ENCODE results near the gene NSF.
A peak's percentile ranks its signal among the peaks of the same experiment; 100 is the strongest.
"Not testable (repeated sequence)": the region's sequence is repeated elsewhere in the genome, so short reads cannot be mapped to it uniquely, and the experiment has no call there.

Gene NSF

DNA sequence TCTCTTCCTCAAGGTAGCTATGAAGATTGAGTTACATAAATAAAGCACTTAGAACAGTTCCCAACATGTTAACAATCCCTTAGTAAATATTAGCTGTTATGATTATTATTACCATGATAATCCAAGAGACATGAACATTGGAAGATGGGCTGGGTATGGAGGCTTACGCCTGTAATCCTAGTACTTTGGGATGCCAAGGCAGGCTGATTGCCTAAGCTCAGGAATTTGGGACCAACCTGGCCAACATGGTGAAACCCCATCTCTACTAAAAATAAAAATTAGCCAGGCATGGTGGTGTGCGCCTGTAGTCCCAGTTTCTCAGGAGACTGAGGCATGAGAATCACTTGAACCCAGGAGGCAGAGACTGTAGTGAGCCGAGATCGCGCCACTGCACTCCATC is 34.3 kb downstream of the NSF start:
- not testable (repeated sequence) for H3K4me3 ChIP-seq (ENCODE audit: low read depth, low read length); DNase-seq (ENCODE audit: low read depth)

- not testable (repeated sequence) for H3K4me3 ChIP-seq (ENCODE audit: low read depth, low read length); DNase-seq (ENCODE audit: low read depth)
Observed at GRCh38 chr17:46627452-46627851, 37.0 kb downstream of the NSF start.

GRCh38 chr17:46628753-46629436 is 38.4 kb downstream of the NSF start:
- not testable (repeated sequence) for DNase-seq (ENCODE audit: low read depth); H3K4me3 ChIP-seq (ENCODE audit: low read depth, low read length)

DNA sequence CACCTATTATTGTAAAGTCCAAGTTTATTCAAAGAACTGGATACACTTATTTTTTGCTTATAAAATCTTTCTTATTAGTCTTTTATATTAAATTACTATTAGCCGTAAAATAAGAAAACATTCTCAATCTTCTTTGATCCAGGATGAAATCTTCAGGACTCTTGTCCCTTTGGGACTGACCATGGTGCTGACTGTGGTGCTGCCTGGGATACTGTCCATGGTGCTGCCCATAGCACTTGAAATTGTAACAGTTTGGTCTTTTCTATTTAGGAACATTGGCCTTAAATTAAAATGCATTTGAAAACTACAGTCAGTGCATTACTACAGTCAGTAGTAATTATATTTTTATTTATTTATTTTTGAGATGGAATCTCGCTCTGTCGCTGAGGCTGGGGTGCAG is 41.7 kb downstream of the NSF start:
- not testable (repeated sequence) for DNase-seq (ENCODE audit: low read depth); H3K4me3 ChIP-seq (ENCODE audit: low read depth, low read length)

DNA sequence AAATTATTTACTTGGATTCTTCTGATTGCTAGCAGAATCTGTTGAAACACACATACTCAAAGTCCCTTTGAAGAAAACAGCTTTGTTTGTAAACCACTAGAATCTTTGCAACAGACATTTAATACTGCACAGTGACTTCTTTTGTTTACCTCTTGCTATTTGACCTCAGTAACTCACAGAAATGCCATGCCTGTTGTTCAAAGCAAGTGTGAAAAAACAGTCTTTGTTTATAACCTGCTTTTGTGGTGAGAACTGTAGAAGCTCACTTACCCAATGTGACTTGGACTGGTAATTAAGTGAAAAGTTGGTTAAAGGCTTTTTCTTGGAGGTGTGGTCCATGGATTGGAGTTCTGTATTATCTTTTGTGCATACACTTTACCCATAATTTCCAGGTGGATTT is 44.4 kb downstream of the NSF start:
- DNase-seq (ENCODE audit: low read depth); H3K4me3 ChIP-seq (ENCODE audit: low read depth, low read length): not testable (repeated sequence)

DNA sequence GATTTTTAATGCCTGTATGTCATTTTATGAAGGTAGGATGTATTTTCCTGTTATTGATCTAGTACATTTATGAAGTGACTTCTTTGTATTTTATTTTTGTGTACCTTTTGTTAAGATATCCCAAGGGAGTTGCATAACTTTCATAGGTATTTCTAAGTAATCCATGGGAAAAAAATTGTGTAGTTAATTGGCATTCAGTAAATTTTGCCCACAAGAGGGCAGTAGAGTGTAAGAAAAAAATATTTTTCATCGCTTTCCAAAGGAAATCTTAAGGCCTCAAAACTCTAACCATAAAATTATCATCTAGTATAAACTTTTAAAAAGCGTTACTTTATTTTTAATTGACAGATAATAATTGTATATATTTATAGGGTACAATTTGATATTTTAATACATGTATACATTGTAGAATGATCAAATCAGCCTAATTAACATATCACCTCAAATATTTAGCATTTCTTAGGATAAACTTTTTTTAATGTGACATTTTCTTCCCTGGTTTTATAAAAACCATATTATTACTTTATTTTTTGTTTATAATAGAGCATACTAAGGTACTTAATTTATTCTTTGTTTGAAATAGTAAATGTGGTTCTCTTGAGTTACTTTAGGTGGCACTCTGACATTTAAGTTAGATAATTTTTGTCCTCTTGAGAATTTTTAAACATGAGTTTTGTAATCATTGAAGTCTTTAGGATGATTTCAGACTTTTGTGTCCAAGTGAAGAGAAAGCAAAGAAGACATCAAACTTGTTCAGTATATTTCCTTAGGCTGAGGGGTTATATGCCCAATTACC is 51.6 kb downstream of the NSF start:
- H3K4me3 ChIP-seq (ENCODE audit: low read depth, low read length); DNase-seq (ENCODE audit: low read depth): not testable (repeated sequence)
- TF ChIP-seq CTCF (IDR thresholded peaks at IDR 0.05; ENCODE audit: control insufficient read depth, extremely low read depth, insufficient read depth): 0 out of 2 replicates have a peak, but pooled peaks have one; percentile 6

- H3K4me3 ChIP-seq (ENCODE audit: low read depth, low read length); DNase-seq (ENCODE audit: low read depth): not testable (repeated sequence)
Observed at GRCh38 chr17:46647251-46647650, 56.8 kb downstream of the NSF start.

- DNase-seq (ENCODE audit: low read depth); H3K4me3 ChIP-seq (ENCODE audit: low read depth, low read length): not testable (repeated sequence)
Observed at GRCh38 chr17:46647688-46648278, 57.3 kb downstream of the NSF start.

DNA sequence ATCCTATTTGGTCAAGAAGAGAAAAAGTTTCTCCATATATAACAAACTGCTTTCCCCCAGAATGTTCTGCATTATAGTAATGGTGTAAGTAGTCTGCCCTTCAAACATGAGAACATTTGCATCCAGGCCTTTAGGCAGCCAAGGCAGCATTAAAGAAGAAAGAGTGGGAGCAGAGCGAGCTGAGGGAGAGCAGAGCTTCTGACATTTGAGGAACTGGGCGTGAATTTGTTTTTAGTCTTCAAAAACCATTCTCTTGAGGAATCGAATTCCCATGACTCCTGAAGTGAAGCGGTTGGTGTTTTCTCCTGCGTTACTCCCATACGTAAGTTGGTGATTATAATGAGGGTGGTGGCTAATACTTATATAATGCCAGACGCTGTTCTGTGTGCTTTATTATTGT is 58.8 kb downstream of the NSF start:
- DNase-seq (ENCODE audit: low read depth); H3K4me3 ChIP-seq (ENCODE audit: low read depth, low read length): not testable (repeated sequence)

GRCh38 chr17:46652024-46652643 is 61.7 kb downstream of the NSF start:
- not testable (repeated sequence) for H3K4me3 ChIP-seq (ENCODE audit: low read depth, low read length); DNase-seq (ENCODE audit: low read depth)

- DNase-seq (ENCODE audit: low read depth); H3K4me3 ChIP-seq (ENCODE audit: low read depth, low read length): not testable (repeated sequence)
Observed at GRCh38 chr17:46658235-46658634, 67.8 kb downstream of the NSF start.

DNA sequence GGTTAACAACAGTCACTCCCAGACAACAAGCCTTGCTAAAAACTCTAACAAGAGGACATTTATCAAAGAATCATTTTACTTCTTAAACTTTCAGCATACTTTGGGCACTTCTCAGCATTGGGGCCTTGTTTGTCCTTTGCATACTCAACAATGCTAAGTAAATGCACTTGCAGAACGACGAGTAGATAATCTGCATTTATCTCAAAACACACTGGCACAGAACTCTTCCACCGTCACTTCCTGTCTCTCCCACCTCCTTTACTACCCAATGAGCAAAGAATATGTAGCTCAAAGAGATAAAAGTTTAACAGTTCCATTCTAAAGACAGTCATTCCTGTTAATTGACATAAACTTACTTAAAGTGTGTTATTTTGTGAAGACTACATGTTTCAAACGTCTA is 69.2 kb downstream of the NSF start:
- DNase-seq (ENCODE audit: low read depth); H3K4me3 ChIP-seq (ENCODE audit: low read depth, low read length): not testable (repeated sequence)

GRCh38 chr17:46663123-46663522 is 72.7 kb downstream of the NSF start:
- not testable (repeated sequence) for H3K4me3 ChIP-seq (ENCODE audit: low read depth, low read length); DNase-seq (ENCODE audit: low read depth)

- not testable (repeated sequence) for H3K4me3 ChIP-seq (ENCODE audit: low read depth, low read length); DNase-seq (ENCODE audit: low read depth)
Observed at GRCh38 chr17:46663552-46663951, 73.1 kb downstream of the NSF start.

DNA sequence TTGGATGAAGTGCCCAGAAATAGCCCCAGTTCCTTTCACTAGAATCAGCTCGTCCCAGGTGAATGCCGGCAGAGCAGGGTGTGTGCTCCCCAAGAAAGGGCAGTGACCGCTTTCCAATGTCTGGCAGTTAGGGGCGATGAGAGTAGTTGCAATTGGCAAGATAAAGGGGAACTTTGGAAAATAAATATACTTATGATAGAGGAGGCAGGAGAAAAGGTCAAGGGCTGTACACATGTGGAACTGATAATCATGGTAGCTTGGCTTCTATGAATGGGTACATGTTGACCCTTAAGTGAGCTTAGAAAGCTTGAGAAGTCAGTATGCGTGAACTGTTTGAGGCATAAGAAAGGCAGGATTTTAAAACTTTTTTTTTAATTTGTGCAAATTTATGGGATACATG is 75.5 kb downstream of the NSF start:
- not testable (repeated sequence) for H3K4me3 ChIP-seq (ENCODE audit: low read depth, low read length); DNase-seq (ENCODE audit: low read depth)

- not testable (repeated sequence) for H3K4me3 ChIP-seq (ENCODE audit: low read depth, low read length); DNase-seq (ENCODE audit: low read depth)
Observed at GRCh38 chr17:46670789-46671188, 80.3 kb downstream of the NSF start.

DNA sequence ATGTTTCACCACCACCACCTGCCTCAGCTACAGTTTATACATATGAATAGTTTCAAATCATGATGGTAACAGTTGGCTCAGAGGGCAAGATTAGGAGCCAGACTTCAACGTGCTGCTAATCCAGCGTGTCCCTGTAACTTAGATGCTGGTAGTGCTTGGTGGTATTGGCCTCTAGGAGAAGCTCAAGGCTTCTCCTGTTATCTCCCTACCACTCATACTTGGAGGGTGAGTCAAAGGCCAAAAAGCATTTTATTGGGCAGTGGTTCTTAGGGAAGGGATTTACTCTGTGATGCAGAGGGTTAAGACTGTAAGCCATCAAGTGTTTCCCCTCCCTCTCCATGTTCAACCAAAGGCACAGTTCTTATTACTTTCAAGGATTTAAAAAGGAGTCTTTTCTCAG is 82.3 kb downstream of the NSF start:
- not testable (repeated sequence) for H3K4me3 ChIP-seq (ENCODE audit: low read depth, low read length); DNase-seq (ENCODE audit: low read depth)

DNA sequence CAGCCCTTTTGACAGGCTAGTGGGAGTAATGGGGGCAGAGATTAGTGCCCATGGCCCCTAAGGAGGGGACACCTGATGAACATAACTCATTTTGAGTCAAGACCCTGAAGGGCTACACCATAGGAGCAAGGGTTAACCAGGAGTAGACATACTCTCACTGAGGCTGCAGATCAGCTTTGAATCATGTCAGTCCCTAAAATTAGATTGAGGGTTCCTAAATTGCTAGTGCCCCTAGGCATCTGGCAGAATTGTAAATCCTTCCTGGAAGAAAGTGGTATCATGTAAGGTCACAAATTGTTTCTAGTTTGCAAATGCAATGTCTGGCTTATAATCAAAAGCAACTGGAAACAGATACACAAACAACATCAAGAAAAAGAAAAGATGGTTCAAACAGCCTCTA is 87.3 kb downstream of the NSF start:
- H3K4me3 ChIP-seq (ENCODE audit: low read depth, low read length); DNase-seq (ENCODE audit: low read depth): not testable (repeated sequence)
